NT2/D1 (cell line): ENCODE data around the gene BTG2.

Experiments
- DNase-seq: peaks from one replicate; pipeline ENCODE4 v3.0.0-alpha.2; 2011; ENCODE audit warnings: low read depth, low spot score
- H3K27me3 ChIP-seq: 2 replicates; pipeline ENCODE4 v1.6.0; 2011; ENCODE audit warnings: mild to moderate bottlenecking; ENCODE audit not compliant: insufficient read length, insufficient read depth
- H3K36me3 ChIP-seq: 2 replicates; pipeline ENCODE4 v1.6.1; 2011; ENCODE audit warnings: mild to moderate bottlenecking, low read length, mixed read lengths; ENCODE audit not compliant: insufficient read depth, insufficient read length
- H3K4me1 ChIP-seq: 2 replicates; pipeline ENCODE4 v1.5.1; 2011; ENCODE audit not compliant: insufficient read depth, insufficient read length
- H3K4me3 ChIP-seq: 2 replicates; pipeline ENCODE4 v1.5.1; 2011; ENCODE audit warnings: low read depth; ENCODE audit not compliant: insufficient read length
- H3K9ac ChIP-seq: 2 replicates; pipeline ENCODE4 v1.6.0; 2011; ENCODE audit warnings: low read depth; ENCODE audit not compliant: insufficient read length
- H3K9me3 ChIP-seq: 2 replicates; pipeline ENCODE4 v1.5.1; 2011; ENCODE audit warnings: mild to moderate bottlenecking, low read length; ENCODE audit not compliant: insufficient read depth
- SUZ12 ChIP-seq: IDR thresholded peaks from 2 replicates; pipeline ENCODE4 v1.6.1; 2011; ENCODE audit not compliant: insufficient read length, insufficient read depth; ENCODE audit errors: extremely low read depth
- YY1 ChIP-seq: IDR thresholded peaks from 2 replicates; pipeline ENCODE4 v1.6.1; 2011; ENCODE audit not compliant: insufficient read length, insufficient read depth
- ZNF274 ChIP-seq: IDR thresholded peaks from 2 replicates; pipeline ENCODE4 v1.6.1; 2011; ENCODE audit warnings: mild to moderate bottlenecking, low read depth, low read length

BTG2 gene

GRCh38 chr1:203317429-203318228 is 12.3 kb downstream of the BTG2 start:
- DNase-seq = no peak

DNA sequence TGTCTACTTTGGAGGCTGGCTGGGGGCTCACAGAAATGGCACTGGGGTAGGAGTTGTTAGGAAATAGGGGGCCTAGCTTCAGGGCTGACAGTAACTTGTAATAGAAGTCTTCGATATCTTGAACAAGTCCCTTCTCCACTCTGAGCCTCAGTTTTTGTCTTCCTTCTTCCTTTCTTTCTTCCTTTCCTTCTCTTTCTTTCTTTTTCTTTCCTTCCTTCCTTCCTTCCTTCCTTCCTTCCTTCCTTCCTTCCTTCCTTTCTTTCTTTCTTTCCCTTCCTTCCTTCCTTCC is 12.9 kb downstream of the BTG2 start:
- Histone ChIP-seq H3K9ac (no peak overlapping the region), H3K27me3 (peaks cover 48% of the 10 kb centered on the region)

More at GRCh38 chr1:203317429-203318228, 12.3 kb downstream of the BTG2 start:
- Histone ChIP-seq H3K36me3 (no peaks in the 10 kb centered on the region), H3K9ac (no peak overlapping the region), H3K4me1 (peaks cover 9% of the 10 kb centered on the region), H3K9me3 (no peaks in the 10 kb centered on the region), H3K4me3 (no peak overlapping the region), H3K27me3 (peaks cover 45% of the 10 kb centered on the region)
- TF ChIP-seq YY1 (no peak), ZNF274 (no peak), SUZ12 (no peak)

DNA sequence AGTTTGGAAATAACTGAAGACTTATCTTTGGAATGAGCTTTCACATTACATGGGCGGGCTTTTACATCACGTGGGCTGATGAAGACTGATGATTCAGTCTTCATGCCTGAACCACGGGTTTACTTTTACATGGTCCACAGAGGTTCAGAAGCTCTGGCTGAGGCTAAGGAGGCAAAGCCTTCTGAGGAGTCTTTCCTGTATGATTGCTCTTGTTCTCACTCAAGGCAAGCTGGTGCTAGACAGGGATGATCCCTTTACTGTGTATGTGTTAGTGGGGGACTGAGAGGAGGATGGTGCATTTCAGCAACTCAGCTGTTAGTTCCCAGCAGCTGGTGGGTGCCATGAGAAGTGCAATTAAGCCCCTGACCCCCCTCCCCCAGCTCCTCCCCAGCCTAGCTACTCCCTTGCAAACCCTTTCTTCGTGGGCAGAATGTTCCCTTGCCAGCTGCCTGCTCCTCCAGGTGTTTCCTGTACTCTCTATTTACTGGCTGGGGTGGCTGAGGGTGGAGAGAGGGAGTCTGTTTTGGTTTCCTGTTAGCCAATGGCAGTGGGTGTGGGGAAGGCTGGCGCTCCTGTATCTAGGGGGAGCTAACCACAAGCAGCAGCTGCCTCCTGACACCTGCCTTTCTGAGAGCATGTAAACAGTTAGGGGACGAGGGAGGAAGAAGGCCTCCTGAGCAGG is 15.4 kb downstream of the BTG2 start:
- no peak for DNase-seq
- no peak overlapping the region for H3K4me3 ChIP-seq

More for the DNA sequence above, 12.9 kb downstream of the BTG2 start:
- Histone ChIP-seq H3K4me3 (no peak overlapping the region), H3K4me1 (peaks cover 9% of the 10 kb centered on the region), H3K36me3 (no peaks in the 10 kb centered on the region), H3K9me3 (no peaks in the 10 kb centered on the region)
- no peak for DNase-seq
- no peak for TF ChIP-seq ZNF274
- no peak for TF ChIP-seq YY1
- TF ChIP-seq SUZ12 = no peak

DNA sequence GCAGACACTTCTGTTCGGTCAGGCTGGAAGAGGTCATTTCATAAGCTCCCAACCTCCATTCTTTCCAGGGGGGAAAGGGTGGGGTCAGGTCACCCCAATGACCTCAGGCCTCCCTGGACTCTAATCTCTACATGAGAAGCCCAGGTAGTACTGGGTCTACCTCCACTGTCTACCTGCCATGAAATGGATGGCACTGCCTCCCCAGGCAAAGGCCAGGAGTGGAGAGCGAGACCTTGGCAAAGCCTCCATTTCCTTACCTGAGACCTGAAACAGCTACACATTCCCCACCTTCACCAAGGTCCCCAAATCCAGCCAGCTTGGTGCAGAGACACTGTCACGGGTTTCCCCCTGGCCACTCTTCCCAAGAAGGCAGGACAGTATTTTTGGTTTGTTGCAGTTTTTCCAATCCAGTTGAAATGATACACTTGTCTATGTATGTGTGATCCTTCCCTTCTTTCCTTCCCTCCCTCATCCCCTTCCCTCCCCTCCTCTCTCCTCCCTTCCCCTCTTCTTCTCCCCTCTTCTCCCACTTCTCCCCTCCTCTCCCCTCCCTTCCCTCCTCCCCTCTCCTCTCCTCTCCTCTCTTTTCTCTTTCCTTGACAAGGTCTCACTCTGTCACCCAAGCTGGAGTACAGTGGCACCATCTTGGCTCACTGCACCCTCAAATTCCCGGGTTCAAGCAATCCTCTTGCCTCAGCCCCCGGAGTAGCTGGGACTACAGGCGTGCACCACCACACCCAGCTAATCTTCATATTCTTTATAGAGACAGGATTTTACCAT is 16.1 kb downstream of the BTG2 start:
- Histone ChIP-seq H3K4me1 (peaks cover 22% of the 10 kb centered on the region), H3K36me3 (no peaks in the 10 kb centered on the region), H3K4me3 (no peak overlapping the region), H3K9me3 (no peaks in the 10 kb centered on the region), H3K27me3 (peaks cover 63% of the 10 kb centered on the region), H3K9ac (no peak overlapping the region)
- no peak for DNase-seq
- TF ChIP-seq ZNF274 (no peak), SUZ12 (no peak), YY1 (no peak)

More for the DNA sequence above, 15.4 kb downstream of the BTG2 start:
- H3K9me3 ChIP-seq = no peaks in the 10 kb centered on the region
- H3K9ac ChIP-seq = no peak overlapping the region
- H3K27me3 ChIP-seq = peaks cover 59% of the 10 kb centered on the region
- TF ChIP-seq YY1 = no peak
- TF ChIP-seq ZNF274 = no peak
- TF ChIP-seq SUZ12 = no peak
- H3K36me3 ChIP-seq = no peaks in the 10 kb centered on the region
- peaks cover 22% of the 10 kb centered on the region for H3K4me1 ChIP-seq

DNA sequence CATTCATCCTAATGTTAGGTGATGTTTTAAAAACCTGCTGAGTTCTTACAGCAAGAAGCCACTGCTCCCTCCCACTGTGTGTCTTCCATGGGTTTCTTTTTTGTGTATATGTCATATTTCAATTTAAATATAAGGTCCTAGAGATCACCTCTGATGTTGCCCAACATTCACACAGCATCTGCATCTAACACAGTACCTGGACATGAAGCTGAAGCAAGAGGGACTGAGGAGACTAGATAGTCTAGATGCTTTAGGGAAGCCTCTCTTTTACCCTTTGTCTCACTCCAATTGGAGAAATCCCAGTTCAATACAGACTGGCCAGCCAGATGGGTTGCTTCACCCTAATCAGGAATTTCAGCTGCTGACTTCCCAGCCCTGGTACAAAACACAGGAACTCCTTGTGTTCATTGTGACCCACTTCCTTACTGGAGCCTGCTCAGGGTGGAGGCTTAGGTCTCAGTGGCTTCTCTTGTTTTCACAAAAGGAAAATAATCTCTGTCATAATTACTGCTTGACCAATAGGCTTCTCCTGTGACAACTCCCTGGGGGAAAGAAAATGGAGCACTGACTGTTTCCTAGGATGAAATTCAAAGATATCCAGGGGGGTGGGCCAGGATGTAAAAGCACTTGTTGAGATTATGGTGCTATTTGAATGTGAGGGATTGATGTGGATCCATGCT is 17.3 kb downstream of the BTG2 start:
- H3K4me3 ChIP-seq = no peak overlapping the region
- TF ChIP-seq ZNF274 (no peak), SUZ12 (no peak), YY1 (no peak)
- H3K4me1 ChIP-seq = peaks cover 24% of the 10 kb centered on the region
- H3K9me3 ChIP-seq = no peaks in the 10 kb centered on the region
- no peak overlapping the region for H3K9ac ChIP-seq
- DNase-seq = no peak
- no peaks in the 10 kb centered on the region for H3K36me3 ChIP-seq
- H3K27me3 ChIP-seq = peaks cover 57% of the 10 kb centered on the region

DNA sequence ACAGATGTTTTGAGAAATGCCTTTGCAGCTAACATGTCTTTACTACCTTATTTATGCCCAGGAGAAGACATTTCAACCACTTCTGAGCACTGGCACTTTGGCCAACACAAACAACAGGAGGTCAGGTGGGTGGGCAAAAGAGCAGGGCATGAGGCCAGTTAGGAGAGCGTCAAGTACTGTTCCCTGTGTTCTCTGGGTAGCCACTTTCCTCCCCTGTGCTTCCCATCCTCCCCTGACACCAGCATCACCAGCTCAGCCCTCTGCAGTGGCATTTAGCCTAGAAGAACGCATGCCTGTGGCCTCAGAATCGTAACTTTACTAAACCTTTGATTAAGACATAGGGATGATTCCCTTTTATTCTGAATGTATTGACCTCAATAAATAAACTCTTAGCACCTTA is 18.3 kb downstream of the BTG2 start:
- Histone ChIP-seq H3K4me3 (no peak overlapping the region), H3K36me3 (no peaks in the 10 kb centered on the region), H3K9ac (no peak overlapping the region), H3K27me3 (peaks cover 51% of the 10 kb centered on the region), H3K9me3 (no peaks in the 10 kb centered on the region), H3K4me1 (peaks cover 26% of the 10 kb centered on the region)
- TF ChIP-seq YY1 = no peak
- TF ChIP-seq SUZ12 = no peak
- TF ChIP-seq ZNF274 = no peak
- no peak for DNase-seq
